GM13977 (cell line): Measurements from ENCODE around the gene METTL21A.

Experiments used
- DNase-seq: peaks from one replicate; pipeline ENCODE4 v3.0.0; 2012; ENCODE audit warnings: low spot score
- CTCF ChIP-seq: IDR thresholded peaks from 2 replicates; pipeline ENCODE4 v1.5.1; 2012; ENCODE audit warnings: mild to moderate bottlenecking, control low read depth; ENCODE audit not compliant: insufficient read depth; ENCODE audit errors: extremely low read depth, missing control alignments
- in situ Hi-C: fragments of 300-500 bp; cut with MboI; formaldehyde crosslinking; loops from one replicate; pipeline ENCODE4 v1.12.0; 2022; ENCODE audit warnings: low sequenced_read_pairs, low pct_unique_long_range_greater_than_20kb, mixed read lengths, inconsistent platforms; ENCODE audit not compliant: unreplicated experiment

METTL21A gene

GRCh38 chr2:207625014-207625907 is at the start of gene METTL21A:
TSS of gene METTL21A (minus strand) at chr2:207625394. CDS start at chr2:207624375, 1,019 bp downstream.
- DNase-seq = peak; percentile 98
- in situ Hi-C loops = loop anchor here (10.0 kb wide), 1 partner anchor 410 kb away; no protein-coding TSS in a partner anchor
- TF ChIP-seq CTCF = peak; percentile 64

- TF ChIP-seq CTCF = no peak
- no peak for DNase-seq
- in situ Hi-C loops = no loop called here
Observed at GRCh38 chr2:207674826-207675225, 49.6 kb upstream of the METTL21A start.

- in situ Hi-C loops = no loop called here
- no peak for DNase-seq
- no peak for TF ChIP-seq CTCF
Observed at GRCh38 chr2:207674266-207674774, 49.1 kb upstream of the METTL21A start.

- no peak for TF ChIP-seq CTCF
- in situ Hi-C loops = no loop called here
Observed at GRCh38 chr2:207673431-207673830, 48.2 kb upstream of the METTL21A start.

GRCh38 chr2:207670887-207671286 is 45.7 kb upstream of the METTL21A start:
- no peak for TF ChIP-seq CTCF
- in situ Hi-C loops = no loop called here
- DNase-seq = no peak

More at GRCh38 chr2:207673431-207673830, 48.2 kb upstream of the METTL21A start:
- no peak for DNase-seq

GRCh38 chr2:207663870-207664545 is 38.8 kb upstream of the METTL21A start:
- in situ Hi-C loops = no loop called here

More at GRCh38 chr2:207663870-207664545, 38.8 kb upstream of the METTL21A start:
- DNase-seq = no peak
- no peak for TF ChIP-seq CTCF
